Neuron (in vitro differentiated cells): Measurements from ENCODE around the gene TMC2.
"Not testable (repeated sequence)": the region's sequence is repeated elsewhere in the genome, so short reads cannot be mapped to it uniquely, and the experiment has no call there.

Source experiments
- H2AFZ ChIP-seq: one replicate; pipeline ENCODE4 v1.6.1; 2013; ENCODE audit warnings: low read depth, mild to moderate bottlenecking, inconsistent platforms, low read length, moderate library complexity
- H3K27me3 ChIP-seq: one replicate; pipeline ENCODE4 v1.6.1; 2013; ENCODE audit warnings: low read length; ENCODE audit not compliant: insufficient read depth
- H3K36me3 ChIP-seq: one replicate; pipeline ENCODE4 v1.6.1; 2013; ENCODE audit warnings: low read length; ENCODE audit not compliant: insufficient read depth
- H3K4me1 ChIP-seq: one replicate; pipeline ENCODE4 v1.6.1; 2013; ENCODE audit warnings: low read length; ENCODE audit not compliant: insufficient read depth
- H3K4me3 ChIP-seq: 2 replicates; pipeline ENCODE4 v1.5.1; 2013; ENCODE audit warnings: mild to moderate bottlenecking, low read length, moderate library complexity
- H3K9me3 ChIP-seq: one replicate; pipeline ENCODE4 v1.6.1; 2013; ENCODE audit warnings: low read length

Gene TMC2

GRCh38 chr20:2656471-2657117 is 120.2 kb downstream of the TMC2 start:
- no peak overlapping the region for H3K4me3 ChIP-seq
- no peak overlapping the region for H2AFZ ChIP-seq
- H3K27me3 ChIP-seq: no peaks in the 10 kb centered on the region
- no peaks in the 10 kb centered on the region for H3K9me3 ChIP-seq
- peaks cover 73% of the 10 kb centered on the region for H3K36me3 ChIP-seq
- H3K4me1 ChIP-seq: peaks cover 14% of the 10 kb centered on the region

GRCh38 chr20:2657241-2657640 is 120.9 kb downstream of the TMC2 start:
- no peaks in the 10 kb centered on the region for H3K9me3 ChIP-seq
- H3K4me3 ChIP-seq: no peak overlapping the region
- no peak overlapping the region for H2AFZ ChIP-seq
- H3K27me3 ChIP-seq: no peaks in the 10 kb centered on the region
- peaks cover 14% of the 10 kb centered on the region for H3K4me1 ChIP-seq
- peaks cover 76% of the 10 kb centered on the region for H3K36me3 ChIP-seq

GRCh38 chr20:2657674-2658073 is 121.3 kb downstream of the TMC2 start:
- Histone ChIP-seq H3K36me3 (peaks cover 78% of the 10 kb centered on the region), H3K27me3 (no peaks in the 10 kb centered on the region)

GRCh38 chr20:2658414-2659354 is 122.3 kb downstream of the TMC2 start:
- Histone ChIP-seq H3K27me3 (no peaks in the 10 kb centered on the region), H3K4me1 (peaks cover 14% of the 10 kb centered on the region), H3K9me3 (no peaks in the 10 kb centered on the region), H3K4me3 (no peak overlapping the region), H3K36me3 (peaks cover 78% of the 10 kb centered on the region), H2AFZ (no peak overlapping the region)

More at GRCh38 chr20:2657674-2658073, 121.3 kb downstream of the TMC2 start:
- Histone ChIP-seq H2AFZ (no peak overlapping the region), H3K9me3 (no peaks in the 10 kb centered on the region), H3K4me1 (peaks cover 14% of the 10 kb centered on the region), H3K4me3 (no peak overlapping the region)

- H3K27me3 ChIP-seq: no peaks in the 10 kb centered on the region
- peaks cover 69% of the 10 kb centered on the region for H3K36me3 ChIP-seq
- no peaks in the 10 kb centered on the region for H3K9me3 ChIP-seq
- no peak overlapping the region for H3K4me3 ChIP-seq
- H3K4me1 ChIP-seq: peaks cover 9% of the 10 kb centered on the region
- no peak overlapping the region for H2AFZ ChIP-seq
Measured at GRCh38 chr20:2659547-2659946, 123.2 kb downstream of the TMC2 start.

- peak overlapping the region; percentile 86 for H3K4me3 ChIP-seq
- no peaks in the 10 kb centered on the region for H3K9me3 ChIP-seq
- peaks cover 3% of the 10 kb centered on the region for H3K27me3 ChIP-seq
- peaks cover 31% of the 10 kb centered on the region for H3K36me3 ChIP-seq
- H3K4me1 ChIP-seq: peaks cover 12% of the 10 kb centered on the region
- peak overlapping the region; percentile 20 for H2AFZ ChIP-seq
Measured at GRCh38 chr20:2663364-2663886, 127.1 kb downstream of the TMC2 start.

- Histone ChIP-seq H3K36me3 (peaks cover 24% of the 10 kb centered on the region), H2AFZ (peak within 1 kb of the TSS; percentile 20), H3K4me1 (peaks cover 12% of the 10 kb centered on the region), H3K27me3 (peaks cover 3% of the 10 kb centered on the region), H3K4me3 (peak within 1 kb of the TSS; percentile 86), H3K9me3 (no peaks in the 10 kb centered on the region)
Measured at GRCh38 chr20:2663887-2664719, 127.7 kb downstream of the TMC2 start, which contains the start of gene IDH3B. TSS of gene IDH3B (minus strand) at chr20:2664216. CDS start at chr20:2664188, 28 bp downstream.

- Histone ChIP-seq H3K27me3 (peaks cover 8% of the 10 kb centered on the region), H3K4me1 (no peaks in the 10 kb centered on the region), H3K36me3 (no peaks in the 10 kb centered on the region), H3K9me3 (no peaks in the 10 kb centered on the region), H2AFZ (no peak overlapping the region), H3K4me3 (no peak overlapping the region)
Measured at GRCh38 chr20:2671977-2672376, 135.6 kb downstream of the TMC2 start.

GRCh38 chr20:2672446-2672845 is 136.1 kb downstream of the TMC2 start:
- Histone ChIP-seq H3K36me3 (no peaks in the 10 kb centered on the region), H3K9me3 (no peaks in the 10 kb centered on the region), H3K4me1 (no peaks in the 10 kb centered on the region), H3K27me3 (peaks cover 8% of the 10 kb centered on the region), H3K4me3 (no peak overlapping the region), H2AFZ (no peak overlapping the region)

GRCh38 chr20:2673453-2673852 is 137.1 kb downstream of the TMC2 start:
- H3K4me3 ChIP-seq: no peak overlapping the region
- H3K4me1 ChIP-seq: no peaks in the 10 kb centered on the region
- H3K36me3 ChIP-seq: no peaks in the 10 kb centered on the region
- H2AFZ ChIP-seq: no peak overlapping the region
- no peaks in the 10 kb centered on the region for H3K9me3 ChIP-seq
- H3K27me3 ChIP-seq: peaks cover 5% of the 10 kb centered on the region

- Histone ChIP-seq H3K4me1 (no peaks in the 10 kb centered on the region), H2AFZ (no peak overlapping the region), H3K27me3 (no peaks in the 10 kb centered on the region), H3K4me3 (no peak overlapping the region), H3K9me3 (peaks cover 1% of the 10 kb centered on the region), H3K36me3 (no peaks in the 10 kb centered on the region)
Measured at GRCh38 chr20:2680046-2680445, 143.7 kb downstream of the TMC2 start.

GRCh38 chr20:2682040-2682439 is 145.7 kb downstream of the TMC2 start:
- H3K27me3 ChIP-seq, H3K9me3 ChIP-seq, H3K36me3 ChIP-seq, H2AFZ ChIP-seq, H3K4me1 ChIP-seq, H3K4me3 ChIP-seq: not testable (repeated sequence)
